Hepatocyte (in vitro differentiated cells): ENCODE data around the gene CORO2A. TPM values are rescaled to one million over a fixed set of nuclear protein-coding genes. Genes with fewer than 3 reads are reported as not detected.

ENCODE experiments used
- DNase-seq: peaks from one replicate; pipeline ENCODE4 v3.0.0-alpha.2; 2016; ENCODE audit warnings: low spot score
- H2AFZ ChIP-seq: fragments of 200-600 bp; sonication (generic); 2 replicates; pipeline ENCODE4 v1.6.0; 2016; ENCODE audit warnings: antibody characterized with exemption, mild to moderate bottlenecking
- H3K27ac ChIP-seq: fragments of 200-600 bp; sonication (generic); 2 replicates; pipeline ENCODE4 v1.5.1; 2016; ENCODE audit warnings: mild to moderate bottlenecking
- H3K27me3 ChIP-seq: fragments of 200-600 bp; sonication (generic); 2 replicates; pipeline ENCODE4 v1.6.1; 2016
- H3K36me3 ChIP-seq: fragments of 200-600 bp; sonication (generic); replicated peaks from 2 replicates; pipeline ENCODE4 v1.5.1; 2016; ENCODE audit warnings: low read depth; ENCODE audit not compliant: insufficient read depth
- H3K4me1 ChIP-seq: fragments of 200-600 bp; sonication (generic); 2 replicates; pipeline ENCODE4 v1.5.1; 2016; ENCODE audit warnings: mild to moderate bottlenecking, moderate library complexity; ENCODE audit not compliant: insufficient read depth
- H3K4me2 ChIP-seq: fragments of 200-600 bp; sonication (generic); 2 replicates; pipeline ENCODE4 v1.6.0; 2016
- H3K4me3 ChIP-seq: fragments of 200-600 bp; sonication (generic); 2 replicates; pipeline ENCODE4 v1.5.1; 2016; ENCODE audit warnings: mild to moderate bottlenecking
- H3K79me2 ChIP-seq: fragments of 200-600 bp; sonication (generic); 2 replicates; pipeline ENCODE4 v1.6.0; 2017; ENCODE audit warnings: mild to moderate bottlenecking
- H3K9me2 ChIP-seq: fragments of 200-600 bp; sonication (generic); replicated peaks from 2 replicates; pipeline ENCODE4 v1.6.0; 2017; ENCODE audit warnings: mild to moderate bottlenecking; ENCODE audit not compliant: insufficient read depth
- H3K9me3 ChIP-seq: fragments of 200-600 bp; sonication (generic); 2 replicates; pipeline ENCODE4 v1.5.1; 2016; ENCODE audit warnings: low read depth, mild to moderate bottlenecking
- H4K20me1 ChIP-seq: fragments of 200-600 bp; sonication (generic); 2 replicates; pipeline ENCODE4 v1.6.0; 2016; ENCODE audit warnings: mild to moderate bottlenecking; ENCODE audit not compliant: insufficient read depth, poor library complexity, severe bottlenecking
- CTCF ChIP-seq: fragments of 200-600 bp; sonication (generic); IDR thresholded peaks from 2 replicates; pipeline ENCODE4 v1.5.1; 2016; ENCODE audit warnings: antibody characterized with exemption, mild to moderate bottlenecking; ENCODE audit not compliant: poor library complexity
- EZH2 ChIP-seq: fragments of 200-600 bp; sonication (generic); IDR thresholded peaks from 2 replicates; pipeline ENCODE4 v1.6.1; 2016; ENCODE audit warnings: antibody characterized with exemption, mild to moderate bottlenecking, borderline replicate concordance
- EZH2phosphoT487 ChIP-seq: fragments of 200-600 bp; sonication (generic); IDR thresholded peaks from one replicate; pipeline ENCODE4 v1.6.1; 2018; ENCODE audit warnings: antibody characterized with exemption, mild to moderate bottlenecking, low read depth, moderate library complexity; ENCODE audit not compliant: unreplicated experiment, severe bottlenecking
- WGBS: methylation state at CpG from one replicate; pipeline ENCODE4 v1.1.6; 2016; ENCODE audit warnings: low lambda C conversion rate; ENCODE audit errors: missing lambda C conversion rate; 5-methylcytosine and 5-hydroxymethylcytosine counted together
- polyA plus RNA-seq: library from polyadenylated mRNA; unstranded; fragments of >200 nt; fragmentation: Nextera tagmentation; extraction: Ambion mirVana; gene quantifications from 2 replicates; pipeline ENCODE4 v1.2.1, GENCODE V29; 2016
- total RNA-seq: library from RNA; depleted of rRNA; stranded (reverse); fragments of >200 nt; gene quantifications from 2 replicates; pipeline ENCODE4 v1.2.3, GENCODE V29; 2014

The CORO2A gene
- total and polyA plus RNA-seq, 2 experiments from 2014 or later: 12.8 to 24.6 TPM

- WGBS: 90% methylated on average over 5 of the region's 5 CpGs
- Histone ChIP-seq H3K4me1 (peaks cover 50% of the 10 kb centered on the region), H3K27ac (peak overlapping the region; percentile 50)
Observed at GRCh38 chr9:98232926-98233325, 40.5 kb upstream of the CORO2A start.

GRCh38 chr9:98231770-98232478, 39.5 kb upstream of the CORO2A start:
- no peaks in the 10 kb centered on the region for H3K27me3 ChIP-seq
- no peak overlapping the region for H3K4me2 ChIP-seq
- H3K79me2 ChIP-seq: no peaks in the 10 kb centered on the region
- H4K20me1 ChIP-seq: no peaks in the 10 kb centered on the region
- H3K9me2 ChIP-seq: no peaks in the 10 kb centered on the region
- no peak overlapping the region for H2AFZ ChIP-seq
- no peak overlapping the region for H3K4me3 ChIP-seq
- peaks cover 60% of the 10 kb centered on the region for H3K4me1 ChIP-seq
- no peaks in the 10 kb centered on the region for H3K9me3 ChIP-seq
- DNase-seq: peak; percentile 63
- TF ChIP-seq CTCF: no peak
- no peak for TF ChIP-seq EZH2
- no peak for TF ChIP-seq EZH2phosphoT487
- 77% methylated on average over 6 of the region's 6 CpGs for WGBS
- no peaks in the 10 kb centered on the region for H3K36me3 ChIP-seq
- H3K27ac ChIP-seq: peak overlapping the region; percentile 50

More at GRCh38 chr9:98232926-98233325, 40.5 kb upstream of the CORO2A start:
- H2AFZ ChIP-seq: no peak overlapping the region
- no peak overlapping the region for H3K4me2 ChIP-seq
- H3K9me2 ChIP-seq: no peaks in the 10 kb centered on the region
- H3K36me3 ChIP-seq: no peaks in the 10 kb centered on the region
- TF ChIP-seq EZH2phosphoT487 (no peak), CTCF (no peak), EZH2 (no peak)
- no peaks in the 10 kb centered on the region for H3K79me2 ChIP-seq
- no peaks in the 10 kb centered on the region for H4K20me1 ChIP-seq
- no peaks in the 10 kb centered on the region for H3K27me3 ChIP-seq
- no peak overlapping the region for H3K4me3 ChIP-seq
- no peak for DNase-seq
- H3K9me3 ChIP-seq: no peaks in the 10 kb centered on the region

GRCh38 chr9:98230789-98231188, 38.4 kb upstream of the CORO2A start:
- Histone ChIP-seq H3K4me2 (no peak overlapping the region), H3K79me2 (no peaks in the 10 kb centered on the region), H3K4me3 (no peak overlapping the region), H3K4me1 (peaks cover 71% of the 10 kb centered on the region), H3K9me3 (no peaks in the 10 kb centered on the region), H3K27ac (peak overlapping the region; percentile 92), H3K27me3 (no peaks in the 10 kb centered on the region), H4K20me1 (no peaks in the 10 kb centered on the region), H2AFZ (no peak overlapping the region), H3K9me2 (no peaks in the 10 kb centered on the region), H3K36me3 (no peaks in the 10 kb centered on the region)
- DNase-seq: peak; percentile 2
- 93% methylated on average over 6 of the region's 6 CpGs for WGBS
- TF ChIP-seq EZH2: no peak
- no peak for TF ChIP-seq CTCF
- no peak for TF ChIP-seq EZH2phosphoT487
